GM19467 (cell line): Measurements from ENCODE around the gene COL23A1.

ENCODE experiments used
- ATAC-seq: cut with Tn5 transposase; IDR thresholded peaks from one replicate; pipeline ENCODE4 v1.9.1; 2021; ENCODE audit warnings: mild to moderate bottlenecking, moderate library complexity; ENCODE audit not compliant: unreplicated experiment

COL23A1 gene

GRCh38 chr5:178403956-178404600, 186.1 kb downstream of the COL23A1 start:
- no peak for ATAC-seq

- ATAC-seq, result no peak
Observed at GRCh38 chr5:178403351-178403750, 186.8 kb downstream of the COL23A1 start.

- ATAC-seq, result no peak
Observed at GRCh38 chr5:178399701-178400095, 190.5 kb downstream of the COL23A1 start.

GRCh38 chr5:178398901-178399700, 191.1 kb downstream of the COL23A1 start:
- no peak for ATAC-seq

- no peak for ATAC-seq
Observed at GRCh38 chr5:178396796-178397720, 193.1 kb downstream of the COL23A1 start.

GRCh38 chr5:178394074-178394473, 196.1 kb downstream of the COL23A1 start:
- ATAC-seq, result no peak

GRCh38 chr5:178392931-178393394, 197.2 kb downstream of the COL23A1 start:
- ATAC-seq, result no peak

- ATAC-seq, result no peak
Observed at GRCh38 chr5:178392386-178392785, 197.8 kb downstream of the COL23A1 start.

DNA sequence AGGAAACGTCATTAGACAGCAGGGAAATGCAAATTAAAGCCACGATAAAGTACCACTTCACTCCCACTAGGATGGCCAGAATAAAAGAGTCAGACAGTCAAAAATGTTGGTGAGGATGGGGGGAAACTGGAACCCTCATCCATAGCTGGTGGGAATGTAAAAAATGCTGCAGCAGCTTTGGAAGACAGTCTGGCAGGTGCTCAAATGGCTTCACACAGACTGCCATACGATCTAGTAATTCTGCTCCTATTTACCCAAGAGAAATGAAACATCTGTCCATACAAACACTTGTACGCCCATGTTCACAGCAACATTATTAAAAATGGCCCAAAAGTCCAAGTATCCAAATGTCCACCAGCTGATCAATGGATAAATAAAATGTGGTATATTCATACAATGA, 198.7 kb downstream of the COL23A1 start:
- no peak for ATAC-seq

- ATAC-seq, result no peak
Observed at GRCh38 chr5:178389796-178390195, 200.4 kb downstream of the COL23A1 start.

DNA sequence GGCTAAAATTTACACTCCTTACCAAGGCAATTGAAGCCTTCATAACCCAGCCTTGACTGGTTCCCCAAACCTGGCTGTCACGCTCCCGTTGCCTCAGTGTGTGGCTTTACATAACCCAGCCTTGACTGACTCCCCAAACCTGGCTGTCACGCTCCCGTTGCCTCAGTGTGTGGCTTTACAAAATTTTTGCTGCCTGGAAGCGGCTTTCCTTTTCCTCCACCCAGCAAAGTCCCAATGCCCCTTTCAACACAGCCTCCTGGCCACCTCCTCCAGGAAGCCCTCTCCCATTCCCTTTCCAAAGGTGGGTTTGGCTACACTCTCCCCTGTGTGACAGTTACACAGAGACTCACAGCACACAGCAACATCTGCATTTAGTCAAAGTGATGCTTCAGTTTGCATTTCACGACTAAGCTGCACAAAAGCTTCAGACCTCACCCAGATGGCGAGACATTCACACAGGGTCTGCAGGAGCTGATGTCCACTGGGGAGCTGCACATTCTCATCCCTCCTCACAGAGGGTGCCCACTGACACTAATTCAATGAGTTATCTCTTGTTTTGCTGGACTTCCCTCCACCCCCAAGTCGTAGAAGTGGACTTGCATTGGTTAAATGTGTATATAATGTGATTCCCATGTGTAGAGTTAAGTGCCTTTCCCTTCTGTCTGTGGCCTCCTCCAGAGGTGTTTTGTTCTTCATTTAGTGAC, 201.0 kb downstream of the COL23A1 start:
- no peak for ATAC-seq

DNA sequence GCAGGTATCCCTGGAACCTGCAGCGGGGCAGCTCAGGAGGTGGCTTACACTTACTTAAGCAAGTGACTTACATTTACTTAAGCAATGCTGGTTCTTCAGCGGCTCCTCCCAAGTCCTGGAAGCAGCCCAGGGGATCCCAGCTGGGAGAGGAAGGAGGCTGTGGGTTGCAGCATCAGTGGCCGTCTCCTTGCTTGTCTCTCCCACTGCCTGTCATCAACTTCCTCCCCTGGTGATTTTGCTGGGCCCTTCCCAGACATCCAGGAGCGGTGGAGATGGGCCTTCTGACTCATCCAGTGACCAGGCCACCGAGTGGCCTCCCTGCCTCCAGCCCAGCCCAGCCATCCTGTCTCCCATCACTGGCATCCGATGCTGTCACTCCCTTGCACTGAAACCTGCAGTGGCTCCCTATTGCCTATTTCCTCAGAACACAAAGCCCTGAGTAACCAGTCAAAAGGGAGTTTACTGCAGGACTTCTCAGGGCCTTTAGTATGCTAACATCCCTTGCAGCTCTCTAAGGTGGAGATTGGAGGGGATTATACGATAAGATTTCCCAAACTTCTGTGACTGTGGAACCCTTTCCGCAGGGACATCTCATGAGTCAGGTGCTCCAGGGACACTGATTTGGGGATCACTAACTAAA, 201.7 kb downstream of the COL23A1 start:
- ATAC-seq, result no peak

DNA sequence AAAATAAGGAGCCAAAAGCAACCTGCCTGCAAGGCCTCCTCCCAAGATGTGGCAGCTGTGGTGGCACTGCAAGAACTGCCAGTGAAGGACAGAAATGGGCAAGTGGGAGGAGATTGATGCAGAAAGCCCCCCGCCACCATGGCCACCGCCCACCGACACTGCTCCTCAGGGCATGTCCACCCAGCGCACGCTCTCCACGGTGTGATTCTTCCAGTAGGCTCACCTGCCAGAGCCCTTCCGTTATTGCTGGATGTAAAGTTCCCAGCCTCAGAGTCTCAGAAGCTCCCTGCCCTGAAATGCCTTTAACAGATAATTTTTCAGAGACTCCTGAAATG, 202.4 kb downstream of the COL23A1 start:
- ATAC-seq, result no peak

- ATAC-seq, result no peak
Observed at GRCh38 chr5:178387061-178387855, 202.9 kb downstream of the COL23A1 start.

DNA sequence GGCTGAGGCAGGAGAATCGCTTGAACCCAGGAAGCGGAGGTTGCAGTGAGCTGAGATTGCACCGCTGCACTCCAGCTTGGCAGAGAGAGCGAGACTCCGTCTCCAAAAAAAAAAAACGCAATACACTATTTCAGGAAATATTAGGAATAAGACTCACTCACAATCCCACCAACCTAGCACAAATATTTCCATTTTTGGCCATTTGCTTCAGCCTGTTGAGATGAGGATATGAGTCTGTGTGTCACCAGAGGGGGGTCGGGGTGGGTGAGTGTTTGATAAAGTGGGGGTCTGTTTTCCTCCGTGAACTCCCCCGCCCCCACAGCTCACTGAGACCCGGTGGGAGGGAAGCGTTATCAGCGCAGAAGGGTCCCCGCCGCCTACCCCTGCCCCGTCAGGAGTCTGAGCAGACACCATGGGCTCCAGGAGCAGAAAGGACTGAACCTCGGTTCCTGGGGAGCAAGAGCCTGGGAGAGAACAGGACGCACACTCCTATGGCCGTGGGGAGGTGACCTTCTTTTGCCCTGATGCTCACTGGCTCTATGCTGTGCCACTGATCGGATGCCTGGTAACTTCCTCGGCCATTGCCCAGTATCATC, 203.8 kb downstream of the COL23A1 start:
- no peak for ATAC-seq

GRCh38 chr5:178385496-178385890, 204.7 kb downstream of the COL23A1 start:
- no peak for ATAC-seq

DNA sequence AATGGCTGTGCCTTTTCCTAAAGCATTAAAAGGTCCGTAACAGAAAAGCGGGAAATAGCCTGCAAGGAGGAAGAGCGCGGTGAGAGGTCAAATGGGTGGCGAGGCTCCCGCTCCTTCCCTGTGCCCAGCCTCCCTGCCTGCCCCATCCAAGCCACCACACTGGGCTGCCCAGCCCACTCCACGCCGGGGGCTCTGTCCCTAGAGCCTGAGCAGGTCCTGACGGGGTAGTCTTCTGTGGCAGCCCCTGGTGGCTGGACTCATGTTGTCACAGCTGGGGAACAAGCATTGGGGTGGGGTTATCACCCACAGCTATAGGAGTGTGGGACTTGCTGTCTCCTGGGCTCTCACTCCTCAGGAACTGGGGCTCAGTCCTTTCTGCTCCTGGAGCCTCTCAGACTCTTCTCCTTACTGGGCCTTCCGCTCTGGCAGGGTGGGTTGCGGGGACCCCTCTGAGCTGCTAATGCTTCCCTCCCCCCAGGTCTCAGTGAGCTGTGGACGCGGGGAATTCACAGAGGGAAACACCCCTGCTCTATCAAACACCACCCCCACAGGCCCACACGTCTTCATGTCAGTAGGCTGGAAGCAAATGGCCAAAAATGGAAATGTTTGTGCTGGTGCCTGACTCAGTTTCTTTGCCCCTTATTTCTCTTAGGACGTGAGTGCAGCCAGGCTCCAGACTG, 205.2 kb downstream of the COL23A1 start:
- ATAC-seq, result no peak
